Osteoblast (primary cell): ENCODE results near the gene BFSP2. TPM values are rescaled to one million over a fixed set of nuclear protein-coding genes. Genes with fewer than 3 reads are reported as not detected.

Experiments
- DNase-seq: peaks from one replicate; pipeline ENCODE4 v3.0.0; 2011; ENCODE audit warnings: low spot score, mixed read lengths; ENCODE audit not compliant: insufficient read length; ENCODE audit errors: missing footprints
- H2AFZ ChIP-seq: 2 replicates; pipeline ENCODE4 v1.6.0; 2011; ENCODE audit warnings: mild to moderate bottlenecking, low read length
- H3K27ac ChIP-seq: 2 replicates; pipeline ENCODE4 v1.5.1; 2011; ENCODE audit warnings: mild to moderate bottlenecking, low read depth, low read length, moderate library complexity
- H3K27me3 ChIP-seq: 2 replicates; pipeline ENCODE4 v1.6.0; 2012; ENCODE audit warnings: mild to moderate bottlenecking, control low read depth, inconsistent platforms, low read length, moderate library complexity; ENCODE audit not compliant: insufficient read depth
- H3K36me3 ChIP-seq: 2 replicates; pipeline ENCODE4 v1.5.1; 2011; ENCODE audit warnings: mild to moderate bottlenecking, low read length, control low read depth, moderate library complexity; ENCODE audit not compliant: insufficient read depth
- H3K4me1 ChIP-seq: 2 replicates; pipeline ENCODE4 v1.5.1; 2011; ENCODE audit warnings: mild to moderate bottlenecking, low read length, control low read depth, moderate library complexity; ENCODE audit not compliant: insufficient read depth
- H3K4me2 ChIP-seq: 2 replicates; pipeline ENCODE4 v1.6.0; 2011; ENCODE audit warnings: mild to moderate bottlenecking, low read length; ENCODE audit not compliant: insufficient read depth
- H3K4me3 ChIP-seq: fragments of 200-600 bp; sonication (generic); 3 replicates; pipeline ENCODE4 v1.5.1; 2012; ENCODE audit warnings: mild to moderate bottlenecking, low read length, inconsistent platforms; ENCODE audit not compliant: insufficient read depth
- H3K79me2 ChIP-seq: 2 replicates; pipeline ENCODE4 v1.6.0; 2012; ENCODE audit warnings: mild to moderate bottlenecking, low read length, control low read depth, inconsistent platforms; ENCODE audit not compliant: insufficient read depth
- H3K9me3 ChIP-seq: 2 replicates; pipeline ENCODE4 v1.5.1; 2011; ENCODE audit warnings: low read depth, low read length, control low read depth
- H4K20me1 ChIP-seq: 2 replicates; pipeline ENCODE4 v1.6.0; 2012; ENCODE audit warnings: mild to moderate bottlenecking, low read length, control low read depth; ENCODE audit not compliant: insufficient read depth
- total RNA-seq: library from RNA; depleted of rRNA; stranded (reverse); fragments of >200 nt; gene quantifications from 2 replicates; pipeline ENCODE4 v1.2.3, GENCODE V29; 2012
- TF ChIP-seq, protein P1 (sequence below): IDR thresholded peaks from 2 replicates; pipeline ENCODE4 v1.5.1; 2011; ENCODE audit warnings: mild to moderate bottlenecking, low read depth, low read length, moderate library complexity; ENCODE audit errors: extremely low read depth

BFSP2 gene
- total RNA-seq, 1 donor: not detected

DNA sequence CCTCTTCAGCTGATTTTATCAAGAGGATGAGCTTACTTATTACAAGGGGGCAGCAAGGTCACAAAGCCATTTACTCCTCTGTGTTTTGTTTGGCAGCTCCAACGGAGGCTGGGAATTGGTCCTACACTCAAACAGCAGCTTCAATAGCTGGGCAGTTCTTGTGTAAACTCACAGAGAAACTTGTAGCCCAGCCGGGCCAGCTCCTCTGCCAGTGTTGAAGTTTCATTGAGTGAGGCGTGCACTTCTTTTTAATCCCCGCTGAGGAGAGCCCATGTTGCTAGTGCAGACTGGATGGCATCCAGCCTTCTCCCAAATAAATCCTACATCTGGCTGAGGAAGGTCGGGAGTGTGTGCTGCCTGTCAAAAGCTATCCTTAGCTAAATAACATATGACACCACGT, 59.5 kb downstream of the BFSP2 start:
- Histone ChIP-seq H3K79me2 (no peaks in the 10 kb centered on the region), H3K9me3 (no peaks in the 10 kb centered on the region), H3K27me3 (peaks cover 6% of the 10 kb centered on the region), H3K4me1 (peaks cover 2% of the 10 kb centered on the region), H3K4me3 (no peak overlapping the region), H3K27ac (no peak overlapping the region), H3K4me2 (no peak overlapping the region), H3K36me3 (no peaks in the 10 kb centered on the region), H4K20me1 (no peaks in the 10 kb centered on the region), H2AFZ (peak overlapping the region; percentile 23)
- TF ChIP-seq, protein P1, sequence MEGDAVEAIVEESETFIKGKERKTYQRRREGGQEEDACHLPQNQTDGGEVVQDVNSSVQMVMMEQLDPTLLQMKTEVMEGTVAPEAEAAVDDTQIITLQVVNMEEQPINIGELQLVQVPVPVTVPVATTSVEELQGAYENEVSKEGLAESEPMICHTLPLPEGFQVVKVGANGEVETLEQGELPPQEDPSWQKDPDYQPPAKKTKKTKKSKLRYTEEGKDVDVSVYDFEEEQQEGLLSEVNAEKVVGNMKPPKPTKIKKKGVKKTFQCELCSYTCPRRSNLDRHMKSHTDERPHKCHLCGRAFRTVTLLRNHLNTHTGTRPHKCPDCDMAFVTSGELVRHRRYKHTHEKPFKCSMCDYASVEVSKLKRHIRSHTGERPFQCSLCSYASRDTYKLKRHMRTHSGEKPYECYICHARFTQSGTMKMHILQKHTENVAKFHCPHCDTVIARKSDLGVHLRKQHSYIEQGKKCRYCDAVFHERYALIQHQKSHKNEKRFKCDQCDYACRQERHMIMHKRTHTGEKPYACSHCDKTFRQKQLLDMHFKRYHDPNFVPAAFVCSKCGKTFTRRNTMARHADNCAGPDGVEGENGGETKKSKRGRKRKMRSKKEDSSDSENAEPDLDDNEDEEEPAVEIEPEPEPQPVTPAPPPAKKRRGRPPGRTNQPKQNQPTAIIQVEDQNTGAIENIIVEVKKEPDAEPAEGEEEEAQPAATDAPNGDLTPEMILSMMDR: no peak
- DNase-seq: no peak

DNA sequence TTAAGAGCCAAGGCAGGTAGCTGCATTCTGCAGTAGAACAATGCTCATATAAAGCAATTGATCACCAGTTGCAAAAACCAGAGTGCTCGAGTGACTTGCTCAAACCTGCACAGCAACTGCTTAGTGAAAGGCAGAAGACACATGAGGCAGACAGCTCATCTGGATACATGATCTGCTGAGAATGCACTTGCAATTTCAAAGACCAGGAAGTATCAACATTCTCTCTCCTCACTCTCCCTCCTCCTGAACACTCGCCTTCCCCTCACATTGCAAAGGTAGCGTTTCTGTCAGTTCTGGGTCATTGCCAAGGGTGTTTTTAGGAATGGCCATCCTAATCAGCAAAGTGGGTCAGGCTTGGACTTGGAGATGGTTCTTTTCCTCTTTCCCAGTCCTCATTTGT, 61.0 kb downstream of the BFSP2 start:
- TF ChIP-seq, protein P1: no peak
- DNase-seq: no peak
- H3K9me3 ChIP-seq: no peaks in the 10 kb centered on the region

DNA sequence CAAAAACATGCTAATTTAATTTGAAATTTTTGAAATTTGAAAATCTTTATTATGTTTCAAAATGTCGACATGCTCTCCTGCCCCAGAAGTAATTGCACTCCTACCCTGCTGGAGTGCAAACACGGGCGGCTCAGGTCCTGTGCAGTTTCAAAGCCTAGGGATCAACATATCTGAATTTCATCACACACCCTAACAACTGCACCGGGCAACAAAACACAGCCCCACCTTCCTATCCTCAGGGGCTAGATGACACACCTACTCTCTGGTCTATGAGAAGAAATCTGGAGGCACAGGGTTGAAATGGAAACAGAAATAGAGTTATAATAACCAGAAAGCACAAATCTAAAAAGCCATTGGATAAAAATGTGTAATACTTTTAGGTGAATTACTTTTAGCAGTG, 61.4 kb downstream of the BFSP2 start:
- no peak overlapping the region for H2AFZ ChIP-seq
- H3K4me3 ChIP-seq: no peak overlapping the region
- no peaks in the 10 kb centered on the region for H3K9me3 ChIP-seq
- no peak overlapping the region for H3K27ac ChIP-seq
- H3K79me2 ChIP-seq: no peaks in the 10 kb centered on the region
- H3K27me3 ChIP-seq: peaks cover 4% of the 10 kb centered on the region
- no peak overlapping the region for H3K4me2 ChIP-seq
- H3K4me1 ChIP-seq: peaks cover 2% of the 10 kb centered on the region
- H3K36me3 ChIP-seq: no peaks in the 10 kb centered on the region
- H4K20me1 ChIP-seq: no peaks in the 10 kb centered on the region
- TF ChIP-seq, protein P1: no peak
- no peak for DNase-seq

More for the DNA sequence above, 61.0 kb downstream of the BFSP2 start:
- H3K36me3 ChIP-seq: no peaks in the 10 kb centered on the region
- H3K27ac ChIP-seq: no peak overlapping the region
- no peak overlapping the region for H2AFZ ChIP-seq
- peaks cover 4% of the 10 kb centered on the region for H3K27me3 ChIP-seq
- no peaks in the 10 kb centered on the region for H4K20me1 ChIP-seq
- no peaks in the 10 kb centered on the region for H3K79me2 ChIP-seq
- peaks cover 2% of the 10 kb centered on the region for H3K4me1 ChIP-seq
- H3K4me3 ChIP-seq: no peak overlapping the region
- no peak overlapping the region for H3K4me2 ChIP-seq

DNA sequence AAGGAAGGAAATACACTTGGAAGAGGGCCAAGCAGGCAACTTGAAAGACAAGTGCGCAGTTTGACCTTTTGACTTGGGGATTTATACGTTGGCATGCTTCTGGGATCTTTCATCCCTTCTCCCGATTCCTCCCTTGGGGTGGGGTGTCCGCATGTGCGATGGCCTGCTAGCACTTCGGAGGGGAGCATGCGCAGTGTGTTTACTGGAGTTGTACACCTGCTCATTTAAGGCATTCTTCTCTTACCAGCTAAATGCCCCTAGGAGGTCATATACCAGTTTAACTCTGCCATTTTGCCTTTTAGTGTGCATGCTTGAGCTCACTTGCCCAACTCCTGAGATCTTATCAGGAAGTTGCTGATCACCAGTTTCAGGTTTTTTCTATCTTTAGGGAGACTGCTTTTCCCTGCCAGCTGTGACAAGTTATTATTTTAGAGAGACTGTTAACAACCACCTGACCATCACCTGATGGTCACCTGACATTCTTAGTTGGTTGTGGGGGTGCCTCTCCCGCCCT, 63.5 kb downstream of the BFSP2 start:
- H3K4me1 ChIP-seq: peaks cover 7% of the 10 kb centered on the region
- no peaks in the 10 kb centered on the region for H4K20me1 ChIP-seq
- TF ChIP-seq, protein P1: no peak
- H3K9me3 ChIP-seq: no peaks in the 10 kb centered on the region
- no peak overlapping the region for H3K4me3 ChIP-seq
- no peak overlapping the region for H3K4me2 ChIP-seq
- no peak overlapping the region for H2AFZ ChIP-seq
- no peak for DNase-seq
- no peaks in the 10 kb centered on the region for H3K36me3 ChIP-seq
- H3K27me3 ChIP-seq: peaks cover 4% of the 10 kb centered on the region
- no peak overlapping the region for H3K27ac ChIP-seq
- H3K79me2 ChIP-seq: no peaks in the 10 kb centered on the region
